ENCODE results near the gene USP30. TPM values are rescaled to one million over a fixed set of nuclear protein-coding genes. Genes with fewer than 3 reads are reported as not detected.
"Not testable (repeated sequence)": the region's sequence is repeated elsewhere in the genome, so short reads cannot be mapped to it uniquely, and the experiment has no call there.

Gene USP30
- 9.0 and 10.5 TPM in 2 replicates for total RNA-seq

- H3K4me3 Mint-ChIP-seq, result peak within 1 kb of the TSS; percentile 92
- no peaks in the 10 kb centered on the region for H3K9me3 Mint-ChIP-seq
- H3K27ac Mint-ChIP-seq, result peak within 1 kb of the TSS; percentile 92
- DNase-seq (ENCODE audit: low spot score), result peak; percentile 77
- intact Hi-C loops (cut with micrococcal nuclease), result loop anchor here (1.0 to 10.0 kb wide), 11 partner anchors 41 to 537 kb away; partner anchors contain the start of genes ALKBH2, FICD, ISCU and KCTD10
- H3K4me1 Mint-ChIP-seq (ENCODE audit: low read depth), result peaks cover 19% of the 10 kb centered on the region
- no peaks in the 10 kb centered on the region for H3K27me3 Mint-ChIP-seq (ENCODE audit: insufficient read depth)
- peaks cover 3% of the 10 kb centered on the region for H3K36me3 Mint-ChIP-seq (ENCODE audit: low read depth)
Observed at GRCh38 chr12:109052414-109053323, at the start of gene USP30. USP30 (plus strand) TSS chr12:109052576; CDS start chr12:109052679, 103 bp downstream.

GRCh38 chr12:109004017-109004416, 48.4 kb upstream of the USP30 start:
- Mint-ChIP-seq H3K4me3 (no peak overlapping the region), H3K9me3 (no peaks in the 10 kb centered on the region), H3K4me1 (ENCODE audit: low read depth) (no peaks in the 10 kb centered on the region), H3K36me3 (ENCODE audit: low read depth) (no peaks in the 10 kb centered on the region), H3K27me3 (ENCODE audit: insufficient read depth) (no peaks in the 10 kb centered on the region), H3K27ac (no peak overlapping the region)
- intact Hi-C loops (cut with micrococcal nuclease), result no loop called here
- no peak for DNase-seq (ENCODE audit: low spot score)

- DNase-seq (ENCODE audit: low spot score), result no peak
- no peaks in the 10 kb centered on the region for H3K9me3 Mint-ChIP-seq
- no peaks in the 10 kb centered on the region for H3K36me3 Mint-ChIP-seq (ENCODE audit: low read depth)
- H3K27ac Mint-ChIP-seq, result no peak overlapping the region
- intact Hi-C loops (cut with micrococcal nuclease), result no loop called here
- H3K27me3 Mint-ChIP-seq (ENCODE audit: insufficient read depth), result no peaks in the 10 kb centered on the region
- H3K4me3 Mint-ChIP-seq, result no peak overlapping the region
- H3K4me1 Mint-ChIP-seq (ENCODE audit: low read depth), result no peaks in the 10 kb centered on the region
Observed at GRCh38 chr12:109009766-109010165, 42.6 kb upstream of the USP30 start.

- DNase-seq (ENCODE audit: low spot score), result no peak
- no peak overlapping the region for H3K4me3 Mint-ChIP-seq
- H3K36me3 Mint-ChIP-seq (ENCODE audit: low read depth), result no peaks in the 10 kb centered on the region
- intact Hi-C loops (cut with micrococcal nuclease), result no loop called here
- H3K9me3 Mint-ChIP-seq, result no peaks in the 10 kb centered on the region
- no peaks in the 10 kb centered on the region for H3K27me3 Mint-ChIP-seq (ENCODE audit: insufficient read depth)
- H3K27ac Mint-ChIP-seq, result no peak overlapping the region
- no peaks in the 10 kb centered on the region for H3K4me1 Mint-ChIP-seq (ENCODE audit: low read depth)
Observed at GRCh38 chr12:109010259-109010658, 42.1 kb upstream of the USP30 start.

GRCh38 chr12:109014984-109015765, 37.2 kb upstream of the USP30 start:
- no peak for DNase-seq (ENCODE audit: low spot score)
- Mint-ChIP-seq H3K36me3 (ENCODE audit: low read depth) (no peaks in the 10 kb centered on the region), H3K4me1 (ENCODE audit: low read depth) (no peaks in the 10 kb centered on the region), H3K27ac (no peak overlapping the region), H3K4me3 (no peak overlapping the region), H3K27me3 (ENCODE audit: insufficient read depth) (no peaks in the 10 kb centered on the region), H3K9me3 (no peaks in the 10 kb centered on the region)
- intact Hi-C loops (cut with micrococcal nuclease), result no loop called here

GRCh38 chr12:109016016-109016415, 36.4 kb upstream of the USP30 start:
- Mint-ChIP-seq H3K36me3 (ENCODE audit: low read depth) (no peaks in the 10 kb centered on the region), H3K9me3 (no peaks in the 10 kb centered on the region), H3K27ac (no peak overlapping the region), H3K4me1 (ENCODE audit: low read depth) (no peaks in the 10 kb centered on the region), H3K27me3 (ENCODE audit: insufficient read depth) (peaks cover 3% of the 10 kb centered on the region), H3K4me3 (no peak overlapping the region)
- intact Hi-C loops (cut with micrococcal nuclease), result no loop called here
- no peak for DNase-seq (ENCODE audit: low spot score)

GRCh38 chr12:109016978-109017377, 35.4 kb upstream of the USP30 start:
- no peak overlapping the region for H3K27ac Mint-ChIP-seq
- H3K36me3 Mint-ChIP-seq (ENCODE audit: low read depth), result no peaks in the 10 kb centered on the region
- no peaks in the 10 kb centered on the region for H3K9me3 Mint-ChIP-seq
- peaks cover 5% of the 10 kb centered on the region for H3K27me3 Mint-ChIP-seq (ENCODE audit: insufficient read depth)
- no peak for DNase-seq (ENCODE audit: low spot score)
- intact Hi-C loops (cut with micrococcal nuclease), result no loop called here
- no peak overlapping the region for H3K4me3 Mint-ChIP-seq
- no peaks in the 10 kb centered on the region for H3K4me1 Mint-ChIP-seq (ENCODE audit: low read depth)

GRCh38 chr12:109018296-109018695, 34.1 kb upstream of the USP30 start:
- no peak for DNase-seq (ENCODE audit: low spot score)
- Mint-ChIP-seq H3K27ac (no peak overlapping the region), H3K9me3 (no peaks in the 10 kb centered on the region), H3K27me3 (ENCODE audit: insufficient read depth) (peaks cover 7% of the 10 kb centered on the region), H3K36me3 (ENCODE audit: low read depth) (no peaks in the 10 kb centered on the region), H3K4me1 (ENCODE audit: low read depth) (no peaks in the 10 kb centered on the region), H3K4me3 (no peak overlapping the region)
- intact Hi-C loops (cut with micrococcal nuclease), result no loop called here

GRCh38 chr12:109020146-109020795, 32.1 kb upstream of the USP30 start:
- Mint-ChIP-seq H3K27ac (no peak overlapping the region), H3K9me3 (no peaks in the 10 kb centered on the region), H3K4me3 (no peak overlapping the region), H3K4me1 (ENCODE audit: low read depth) (no peaks in the 10 kb centered on the region), H3K36me3 (ENCODE audit: low read depth) (no peaks in the 10 kb centered on the region), H3K27me3 (ENCODE audit: insufficient read depth) (peaks cover 7% of the 10 kb centered on the region)
- DNase-seq (ENCODE audit: low spot score), result no peak
- intact Hi-C loops (cut with micrococcal nuclease), result loop anchor here (1.0 kb wide), 1 partner anchor 34 kb away; no protein-coding TSS in a partner anchor

GRCh38 chr12:109020796-109021380, 31.5 kb upstream of the USP30 start, which contains the start of gene SVOP:
SVOP (minus strand) TSS chr12:109021068; CDS start chr12:109020868, 200 bp downstream.
- DNase-seq (ENCODE audit: low spot score), result peak; percentile 1
- H3K9me3 Mint-ChIP-seq, result no peaks in the 10 kb centered on the region
- no peaks in the 10 kb centered on the region for H3K4me1 Mint-ChIP-seq (ENCODE audit: low read depth)
- intact Hi-C loops (cut with micrococcal nuclease), result loop anchor here (1.0 kb wide), 1 partner anchor 33 kb away; no protein-coding TSS in a partner anchor
- no peaks in the 10 kb centered on the region for H3K36me3 Mint-ChIP-seq (ENCODE audit: low read depth)
- H3K4me3 Mint-ChIP-seq, result no peak within 1 kb of the TSS
- H3K27ac Mint-ChIP-seq, result no peak within 1 kb of the TSS
- peaks cover 7% of the 10 kb centered on the region for H3K27me3 Mint-ChIP-seq (ENCODE audit: insufficient read depth)

GRCh38 chr12:109027767-109028166, 24.6 kb upstream of the USP30 start:
- DNase-seq (ENCODE audit: low spot score), result no peak
- H3K9me3 Mint-ChIP-seq, result no peaks in the 10 kb centered on the region
- intact Hi-C loops (cut with micrococcal nuclease), result no loop called here
- H3K27ac Mint-ChIP-seq, result no peak overlapping the region
- no peaks in the 10 kb centered on the region for H3K36me3 Mint-ChIP-seq (ENCODE audit: low read depth)
- no peak overlapping the region for H3K4me3 Mint-ChIP-seq
- no peaks in the 10 kb centered on the region for H3K4me1 Mint-ChIP-seq (ENCODE audit: low read depth)
- peaks cover 4% of the 10 kb centered on the region for H3K27me3 Mint-ChIP-seq (ENCODE audit: insufficient read depth)

GRCh38 chr12:109028624-109029023, 23.8 kb upstream of the USP30 start:
- H3K4me3 Mint-ChIP-seq; H3K27me3 Mint-ChIP-seq (ENCODE audit: insufficient read depth); H3K4me1 Mint-ChIP-seq (ENCODE audit: low read depth); H3K36me3 Mint-ChIP-seq (ENCODE audit: low read depth); DNase-seq (ENCODE audit: low spot score); H3K9me3 Mint-ChIP-seq; H3K27ac Mint-ChIP-seq; intact Hi-C loops (cut with micrococcal nuclease): not testable (repeated sequence)

Measured in activated T-helper 1 cell treated with anti-CD3 and anti-CD28 coated beads, Interleukin-12 subunit alpha, Interleukin-12 subunit beta, Interleukin-2, Interleukin-4 antibody, amounts not matched to agents 30 ng/mL and 10 ng/mL and 1 ng/mL, durations not matched to agents 14 hours and 24 hours and 36 hours (primary cell).